Smooth muscle cell of the brain vasculature (primary cell): ENCODE data around the gene COG1.

ENCODE experiments used
- DNase-seq: peaks from one replicate; pipeline ENCODE4 v3.0.0-alpha.2; 2012; ENCODE audit warnings: low read depth, low spot score

Gene COG1

DNA sequence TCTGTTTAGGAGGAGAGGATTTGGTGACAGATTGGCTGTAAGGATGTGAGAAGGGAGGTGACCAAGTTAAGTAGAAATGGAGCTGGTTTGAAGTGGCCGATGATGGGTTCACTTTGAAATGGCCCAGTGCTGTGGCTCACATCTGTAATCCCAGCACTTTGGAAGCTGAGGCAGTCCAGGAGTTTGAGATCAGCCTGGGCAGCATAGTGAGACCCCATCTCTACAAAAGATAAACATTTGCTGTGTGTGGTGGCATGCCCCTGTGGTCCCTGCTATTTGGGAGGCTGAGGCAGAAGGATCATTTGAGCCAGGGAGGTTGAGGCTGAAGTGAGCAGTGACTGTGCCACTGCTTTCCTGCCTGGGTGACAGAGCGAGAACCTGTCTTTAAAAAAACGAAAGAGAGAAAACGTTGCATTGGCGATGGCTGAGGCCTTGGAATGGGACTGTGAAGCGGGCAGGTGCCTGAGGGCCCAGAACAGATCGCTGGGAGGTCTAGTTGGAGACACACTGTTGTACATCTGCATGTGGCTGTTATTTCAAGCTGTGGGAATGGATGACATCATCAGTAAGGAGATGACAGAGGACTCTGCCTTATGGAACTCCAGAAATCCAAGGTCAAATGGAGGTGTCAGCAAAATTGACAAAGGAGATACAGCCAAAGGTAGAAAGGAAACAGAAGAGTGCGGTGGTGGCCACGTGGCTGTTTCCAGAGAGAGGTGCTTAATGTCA lies 5.5 kb downstream of the COG1 start:
- DNase-seq, result no peak

DNA sequence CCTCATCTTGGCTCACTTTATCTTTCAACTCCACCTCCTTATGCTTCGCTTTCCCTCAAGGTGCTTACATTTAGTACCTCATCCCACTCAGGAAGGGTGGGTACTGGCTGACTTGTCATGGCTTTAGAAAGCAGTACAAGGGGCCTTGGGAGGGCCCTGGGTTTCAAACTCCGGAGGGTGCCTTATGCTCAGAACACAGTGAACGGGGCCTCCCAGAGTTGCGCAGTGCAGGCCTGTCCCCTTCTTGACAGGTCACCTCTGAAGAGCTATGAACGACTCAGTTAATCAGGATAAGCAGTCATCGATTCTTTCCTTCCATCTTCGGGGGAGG lies 6.0 kb downstream of the COG1 start:
- no peak for DNase-seq

DNA sequence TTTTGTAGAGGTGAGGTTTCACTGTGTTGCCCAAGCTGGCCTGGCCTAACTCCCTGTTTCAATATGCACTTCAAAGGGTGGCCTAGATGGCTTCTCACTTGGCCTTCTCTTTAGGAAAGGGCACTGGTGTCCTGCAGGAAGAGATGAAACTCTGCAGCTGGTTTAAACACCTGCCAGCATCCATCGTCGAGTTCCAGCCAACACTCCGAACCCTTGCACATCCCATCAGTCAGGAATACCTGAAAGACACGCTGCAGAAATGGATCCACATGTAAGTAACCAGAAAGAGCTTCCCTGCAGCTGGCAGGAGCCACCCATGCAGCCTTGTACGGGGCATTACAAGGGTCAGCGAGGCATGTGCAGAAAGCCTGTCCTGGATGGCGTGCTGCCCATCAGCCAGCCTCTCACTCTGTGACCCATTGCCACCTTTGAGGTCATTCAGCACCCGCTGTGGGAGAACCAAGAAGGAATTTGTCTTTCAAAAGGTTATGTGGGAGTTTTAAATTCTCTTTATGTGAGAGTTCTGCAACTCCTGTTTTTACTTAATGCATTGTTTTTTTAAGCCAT lies 7.0 kb downstream of the COG1 start:
- no peak for DNase-seq

DNA sequence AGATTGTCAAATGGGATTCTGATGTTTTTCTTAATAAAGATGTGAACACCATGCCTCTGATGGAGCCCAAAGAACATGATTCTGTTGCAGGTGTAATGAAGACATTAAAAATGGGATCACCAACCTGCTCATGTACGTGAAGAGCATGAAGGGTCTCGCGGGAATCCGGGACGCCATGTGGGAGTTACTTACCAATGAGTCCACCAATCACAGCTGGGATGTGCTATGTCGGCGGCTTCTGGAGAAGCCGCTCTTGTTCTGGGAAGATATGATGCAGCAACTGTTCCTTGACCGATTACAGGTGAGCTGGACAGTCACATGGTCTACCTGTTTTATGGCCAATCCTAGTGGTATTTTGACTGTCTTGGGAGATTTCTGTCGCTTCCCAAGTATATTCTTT lies 7.6 kb downstream of the COG1 start:
- no peak for DNase-seq

DNA sequence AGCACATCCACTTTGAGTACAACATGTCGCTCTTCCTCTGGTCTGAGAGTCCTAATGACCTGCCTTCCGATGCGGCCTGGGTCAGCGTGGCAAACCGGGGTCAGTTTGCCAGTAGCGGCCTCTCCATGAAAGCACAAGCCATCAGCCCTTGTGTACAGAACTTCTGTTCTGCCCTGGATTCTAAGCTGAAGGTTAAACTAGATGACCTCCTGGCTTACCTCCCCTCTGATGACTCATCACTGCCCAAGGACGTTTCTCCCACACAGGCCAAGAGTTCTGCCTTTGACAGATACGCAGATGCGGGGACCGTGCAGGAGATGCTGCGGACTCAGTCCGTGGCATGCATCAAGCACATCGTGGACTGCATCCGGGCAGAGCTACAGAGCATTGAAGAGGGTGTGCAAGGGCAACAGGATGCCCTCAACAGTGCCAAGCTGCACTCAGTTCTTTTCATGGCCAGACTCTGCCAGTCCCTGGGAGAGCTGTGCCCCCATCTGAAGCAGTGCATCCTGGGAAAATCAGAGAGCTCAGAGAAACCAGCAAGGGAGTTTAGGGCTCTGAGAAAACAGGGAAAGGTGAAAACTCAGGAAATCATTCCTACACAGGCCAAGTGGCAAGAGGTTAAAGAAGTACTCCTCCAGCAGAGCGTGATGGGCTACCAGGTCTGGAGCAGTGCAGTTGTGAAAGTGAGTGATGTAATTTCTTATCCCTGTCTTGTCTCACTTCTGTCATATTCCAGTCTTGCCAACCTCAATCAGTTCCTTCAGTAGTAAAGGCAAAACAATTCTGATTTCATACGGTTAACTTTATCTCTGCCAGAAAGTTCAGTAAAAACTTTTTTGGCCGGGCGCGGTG lies 8.6 kb downstream of the COG1 start:
- DNase-seq, result no peak

DNA sequence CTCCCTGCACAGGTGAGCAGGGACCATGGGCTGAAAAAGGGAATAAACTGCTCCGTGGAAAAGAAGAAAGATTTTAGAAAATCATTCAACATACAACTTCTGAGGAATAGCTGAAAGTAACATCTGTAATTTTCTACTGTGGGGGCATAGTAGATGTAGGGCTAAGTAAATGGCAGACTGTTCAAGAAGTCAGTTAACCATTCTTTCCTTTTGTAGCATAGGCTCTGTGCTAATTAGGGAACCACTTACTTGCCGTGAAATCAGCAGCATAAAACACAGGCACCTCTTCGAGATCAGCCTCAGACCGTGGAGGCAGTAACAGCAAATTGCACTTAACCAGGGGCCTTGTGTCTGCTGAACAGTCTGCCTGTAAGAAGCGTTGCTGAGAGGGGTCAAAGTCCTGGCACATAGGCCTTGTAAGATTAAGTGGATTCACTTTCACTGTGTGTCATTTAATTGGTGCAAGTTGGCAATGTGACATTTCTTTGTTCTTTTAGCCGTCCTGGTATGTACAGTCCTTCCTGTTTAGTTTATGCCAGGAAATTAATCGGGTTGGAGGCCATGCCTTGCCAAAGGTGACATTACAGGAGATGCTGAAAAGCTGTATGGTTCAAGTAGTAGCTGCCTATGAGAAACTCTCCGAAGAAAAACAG lies 10.4 kb downstream of the COG1 start:
- DNase-seq, result no peak

DNA sequence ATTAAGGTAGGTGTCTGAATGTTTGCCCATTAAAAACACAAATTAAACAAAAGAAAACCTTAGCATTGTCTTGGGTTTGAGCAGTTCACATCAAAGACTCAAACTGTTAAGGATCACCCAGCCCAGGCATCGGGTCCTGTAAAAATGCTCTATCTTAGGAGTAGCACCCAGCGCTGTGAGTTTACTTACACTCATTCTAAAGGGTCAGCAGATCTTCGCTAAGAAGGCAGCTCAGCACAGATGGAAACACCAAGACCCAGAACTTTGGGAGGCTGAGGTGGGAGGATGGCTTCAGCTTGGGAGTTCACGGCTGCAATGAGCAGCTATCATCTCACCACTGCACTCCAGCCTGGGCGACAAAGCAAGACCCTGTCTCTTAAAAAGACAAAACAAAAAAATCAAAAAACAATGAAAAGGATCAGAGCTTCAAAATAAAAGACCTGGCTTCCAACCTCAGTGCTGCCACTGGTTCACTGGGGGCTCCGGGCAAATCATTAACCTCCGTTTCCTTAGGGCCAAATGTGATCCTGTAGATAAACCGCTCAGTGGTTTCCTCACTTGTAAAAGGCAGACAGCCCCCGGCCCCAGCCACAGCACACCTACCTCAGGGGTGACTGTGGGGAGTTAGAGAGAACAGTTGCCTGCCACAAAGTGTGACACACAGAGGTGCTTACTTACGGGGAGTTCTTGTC lies 11.1 kb downstream of the COG1 start:
- no peak for DNase-seq

DNA sequence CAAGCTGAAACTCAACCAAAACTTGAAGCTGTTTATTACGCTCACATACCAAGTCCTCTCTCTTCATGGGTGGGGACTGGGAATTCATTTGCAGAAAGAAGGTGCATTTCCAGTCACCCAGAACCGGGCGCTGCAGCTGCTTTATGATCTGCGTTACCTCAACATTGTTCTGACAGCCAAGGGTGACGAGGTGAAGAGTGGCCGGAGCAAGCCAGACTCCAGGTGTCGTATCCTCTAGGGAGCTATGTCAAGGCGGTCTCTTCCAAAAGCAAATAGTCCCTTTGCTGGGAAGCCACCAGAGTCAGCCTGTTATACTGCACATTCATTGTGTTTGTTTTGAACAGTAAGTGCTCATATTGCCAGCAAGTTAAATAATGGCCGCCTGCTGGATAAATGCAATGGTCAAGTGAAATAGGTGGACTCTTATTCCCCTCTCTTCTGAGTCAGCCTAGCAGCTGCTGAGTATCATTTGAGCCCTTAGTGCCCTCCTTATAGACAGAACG lies 12.7 kb downstream of the COG1 start:
- DNase-seq, result no peak

DNA sequence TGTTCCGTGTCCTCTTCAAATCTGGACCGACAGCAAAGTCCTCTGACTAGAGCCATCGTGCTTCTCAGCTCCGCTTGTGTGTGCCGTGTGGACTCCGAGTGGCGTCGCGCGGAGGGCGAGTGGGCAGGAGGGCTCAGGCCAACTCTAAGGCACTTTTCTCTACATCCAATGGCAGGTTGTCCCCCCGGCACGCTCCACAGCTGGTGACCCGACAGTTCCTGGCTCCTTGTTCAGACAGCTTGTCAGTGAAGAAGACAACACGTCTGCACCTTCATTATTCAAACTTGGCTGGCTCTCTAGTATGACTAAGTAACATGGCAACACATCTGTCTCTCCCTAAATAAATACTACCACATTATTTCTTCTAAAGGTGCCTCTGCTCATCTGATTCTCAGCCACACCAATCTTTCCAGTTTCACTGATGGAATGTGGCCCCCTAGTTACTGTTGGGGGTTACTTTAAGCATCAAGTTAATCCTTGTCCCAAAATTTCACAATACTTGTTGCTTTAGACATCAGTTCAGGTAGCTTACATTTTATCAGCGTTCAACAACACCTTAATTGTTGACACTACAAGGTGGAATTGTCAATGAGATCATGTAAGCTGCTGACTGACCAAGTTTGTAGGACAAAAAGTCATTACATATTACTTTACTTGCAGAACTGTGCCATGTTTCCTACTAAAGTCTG lies 15.4 kb downstream of the COG1 start:
- no peak for DNase-seq

DNA sequence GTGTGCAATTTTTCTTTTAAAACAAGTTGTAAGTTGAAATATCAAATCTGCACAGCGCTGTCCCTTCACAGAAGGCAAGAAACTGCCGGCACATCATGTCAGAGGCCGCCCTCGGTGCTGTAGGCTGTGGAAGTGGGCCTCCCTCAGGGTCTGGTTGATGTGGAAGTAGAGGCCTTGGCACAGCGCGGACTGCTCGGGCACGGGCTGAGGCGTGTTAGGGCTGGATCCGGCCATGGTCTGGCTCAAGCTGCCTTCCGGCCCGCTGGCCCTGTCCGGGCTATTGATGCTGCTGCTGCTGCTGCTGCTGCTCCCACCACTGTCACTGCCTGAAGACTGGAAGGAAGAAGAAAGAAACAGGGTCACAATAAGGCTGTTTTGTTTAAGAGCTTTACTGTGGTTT lies 16.6 kb downstream of the COG1 start:
- DNase-seq, result no peak

DNA sequence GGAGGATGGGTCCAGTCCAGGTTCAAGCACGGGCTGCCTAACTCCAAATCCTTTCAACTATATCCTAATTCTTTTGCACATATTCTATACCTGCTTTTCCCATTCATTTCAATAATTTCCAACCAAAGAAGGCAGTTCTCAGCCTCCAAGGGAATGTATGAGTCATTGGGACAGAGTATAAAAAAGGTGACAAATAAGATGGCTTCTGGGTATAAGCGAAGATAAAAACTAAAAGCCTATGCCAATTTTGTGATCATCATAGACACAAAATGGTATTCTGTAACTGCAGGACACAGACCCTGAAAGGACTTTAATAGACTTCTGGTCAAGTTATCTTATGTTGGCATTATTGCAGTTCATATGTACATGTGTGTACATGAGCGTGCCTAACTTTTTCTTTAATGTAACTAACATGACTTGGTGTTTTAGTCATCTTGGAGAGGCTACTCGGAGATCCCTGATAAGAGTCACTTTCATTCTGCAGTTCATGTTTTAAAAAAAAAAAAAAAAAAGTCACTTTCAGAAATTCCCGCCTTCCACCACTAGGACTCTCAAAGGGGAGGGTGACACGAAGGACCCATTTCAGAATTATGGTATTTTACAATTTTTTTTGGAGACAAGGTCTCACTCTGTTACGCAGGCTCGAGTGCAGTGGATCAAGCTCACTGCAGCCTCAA lies 17.3 kb downstream of the COG1 start:
- no peak for DNase-seq

DNA sequence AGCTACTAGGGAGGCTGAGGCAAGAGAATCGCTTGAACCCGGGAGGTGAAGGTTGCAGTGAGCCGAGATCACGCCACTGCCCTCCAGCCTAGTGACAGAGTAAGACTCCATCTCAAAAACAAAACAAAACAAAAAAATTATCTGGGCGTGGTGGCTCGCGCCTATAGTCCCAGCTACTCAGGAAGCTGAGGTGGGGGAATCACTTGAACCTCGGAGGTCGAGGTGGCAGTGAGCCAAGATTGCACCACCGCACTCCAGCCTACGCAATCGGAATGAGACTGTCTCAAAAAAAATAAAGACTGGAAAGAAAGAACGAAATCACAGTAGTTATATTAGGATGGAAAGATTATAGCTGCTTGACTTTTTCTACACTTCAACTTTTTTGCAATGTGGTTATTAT lies 18.9 kb downstream of the COG1 start:
- DNase-seq, result no peak

DNA sequence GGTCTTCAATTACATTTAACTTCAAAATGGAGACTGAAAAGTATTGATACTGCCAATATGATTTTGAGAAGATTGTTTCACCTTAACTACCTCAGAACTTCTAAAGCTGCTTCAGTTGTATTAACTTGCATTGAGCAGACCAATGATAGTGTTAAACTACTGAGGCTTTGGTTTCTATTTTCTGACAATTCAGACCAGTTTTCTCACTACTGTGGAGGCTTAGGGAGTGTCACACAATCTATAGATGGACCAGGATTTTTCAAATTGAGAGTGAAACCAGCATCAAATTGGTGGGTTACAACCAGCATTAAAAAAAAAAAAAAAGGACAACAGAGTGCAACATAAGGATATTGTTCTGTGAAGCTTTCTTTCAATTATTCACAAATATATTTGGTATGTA lies 21.2 kb downstream of the COG1 start:
- DNase-seq, result no peak

DNA sequence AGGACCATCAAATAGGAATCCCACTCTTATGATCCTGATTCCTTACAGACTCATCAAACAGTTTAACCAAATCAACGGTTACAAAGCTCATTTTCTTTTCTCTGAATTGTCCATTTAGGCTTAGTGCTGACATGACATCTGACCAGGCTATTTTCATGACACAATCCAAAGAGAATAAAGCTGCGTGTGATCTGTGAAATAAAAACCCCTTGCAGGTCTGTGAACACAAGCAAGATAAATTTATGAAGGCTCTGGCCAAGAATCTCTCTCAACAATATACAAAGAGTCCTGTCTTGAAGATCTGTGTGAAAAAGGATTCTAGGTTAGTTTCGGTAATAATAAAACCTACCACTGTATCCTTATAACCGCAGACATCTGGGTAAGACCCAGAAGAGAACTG lies 22.0 kb downstream of the COG1 start:
- no peak for DNase-seq

DNA sequence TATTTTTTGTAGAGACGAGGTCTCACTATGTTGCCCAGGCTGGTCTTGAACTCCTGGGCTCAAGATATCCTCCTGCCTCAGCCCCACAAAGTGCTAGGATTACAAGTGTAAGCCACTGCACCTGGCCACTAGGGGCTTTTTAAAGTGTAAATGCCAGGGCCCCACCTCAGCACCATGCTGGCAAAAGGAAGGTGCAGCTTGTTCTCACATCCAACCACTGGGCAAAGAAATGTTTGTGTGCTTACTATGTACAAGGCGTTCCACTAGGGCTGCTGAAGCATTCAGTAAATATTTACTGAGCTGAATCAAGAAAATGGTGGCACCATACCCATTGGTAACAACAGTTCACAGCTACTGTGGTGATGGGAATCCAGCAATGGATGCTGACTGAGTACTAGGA lies 22.6 kb downstream of the COG1 start:
- no peak for DNase-seq

DNA sequence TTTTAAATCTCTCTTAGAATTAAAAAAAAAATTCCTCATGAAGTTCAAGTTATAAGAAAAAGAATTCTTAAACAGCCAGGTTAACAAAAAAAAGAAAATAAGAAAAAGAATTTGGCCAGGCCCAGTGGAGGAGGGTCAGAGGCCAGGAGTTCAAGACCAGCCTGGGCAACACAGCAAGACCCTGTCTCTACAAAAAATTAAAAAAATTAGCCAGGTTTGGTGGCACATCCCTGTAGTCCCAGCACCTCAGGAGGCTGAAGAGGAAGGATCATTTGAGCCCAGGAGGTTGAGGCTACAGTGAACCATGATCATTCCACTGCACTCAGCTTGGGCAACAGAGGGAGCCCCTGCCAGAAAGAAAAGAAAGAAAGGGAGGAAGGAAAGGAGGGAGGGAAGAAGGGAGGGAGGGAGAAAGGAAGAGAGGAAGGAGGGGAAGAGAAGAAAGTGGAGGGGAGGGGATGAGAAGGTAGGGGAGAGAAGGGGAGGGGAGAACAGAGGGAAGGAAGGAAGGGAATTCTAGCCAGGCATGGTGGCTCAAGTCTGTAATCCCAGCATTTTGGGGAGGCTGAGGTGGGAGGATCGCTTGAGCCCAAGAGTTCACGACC lies 30.9 kb downstream of the COG1 start:
- no peak for DNase-seq

DNA sequence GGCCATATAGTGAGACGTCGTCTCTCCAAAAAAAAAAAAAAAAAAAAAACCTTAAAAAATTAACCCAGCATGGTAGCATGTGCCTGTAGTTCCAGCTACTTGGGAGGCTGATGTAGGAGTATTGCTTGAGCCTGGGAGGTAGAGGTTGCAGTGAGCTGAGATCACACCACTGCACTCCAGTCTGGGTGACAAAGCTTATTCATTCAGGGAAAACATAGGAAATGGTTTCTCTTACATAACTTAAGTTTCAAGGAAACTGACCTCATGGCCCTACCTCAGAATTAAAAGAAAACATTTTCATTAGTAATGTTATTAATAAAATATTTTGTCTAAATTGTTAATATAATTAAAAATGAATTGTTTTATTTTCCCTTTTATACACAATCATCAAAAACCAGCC lies 31.4 kb downstream of the COG1 start:
- DNase-seq, result no peak

DNA sequence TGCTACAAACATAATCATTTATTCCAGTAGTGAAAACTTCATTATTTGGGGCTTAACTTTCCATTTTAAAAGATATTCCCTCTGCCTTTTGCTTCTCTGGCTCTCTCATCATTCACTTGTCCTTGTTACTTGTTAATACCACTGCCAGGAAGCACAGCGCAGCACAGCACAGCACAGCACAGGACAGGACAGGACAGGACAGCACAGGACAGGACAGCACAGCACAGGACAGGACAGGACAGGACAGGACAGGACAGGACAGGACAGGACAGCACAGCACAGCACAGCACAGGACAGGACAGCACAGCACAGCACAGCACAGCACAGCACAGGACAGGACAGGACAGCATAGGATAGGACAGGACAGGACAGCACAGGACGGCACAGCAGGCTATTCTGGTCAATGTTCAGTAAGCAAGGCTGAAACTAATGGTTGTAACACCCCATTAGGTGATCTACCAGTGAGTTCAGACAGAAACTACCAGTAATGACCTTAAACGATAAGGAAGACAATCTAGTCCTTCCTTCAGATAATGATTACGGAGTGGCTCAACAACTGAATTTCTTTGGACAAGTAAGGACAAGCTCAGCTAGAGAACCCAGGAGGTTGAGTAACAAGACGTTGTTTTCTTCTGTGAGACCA lies 31.9 kb downstream of the COG1 start:
- no peak for DNase-seq

DNA sequence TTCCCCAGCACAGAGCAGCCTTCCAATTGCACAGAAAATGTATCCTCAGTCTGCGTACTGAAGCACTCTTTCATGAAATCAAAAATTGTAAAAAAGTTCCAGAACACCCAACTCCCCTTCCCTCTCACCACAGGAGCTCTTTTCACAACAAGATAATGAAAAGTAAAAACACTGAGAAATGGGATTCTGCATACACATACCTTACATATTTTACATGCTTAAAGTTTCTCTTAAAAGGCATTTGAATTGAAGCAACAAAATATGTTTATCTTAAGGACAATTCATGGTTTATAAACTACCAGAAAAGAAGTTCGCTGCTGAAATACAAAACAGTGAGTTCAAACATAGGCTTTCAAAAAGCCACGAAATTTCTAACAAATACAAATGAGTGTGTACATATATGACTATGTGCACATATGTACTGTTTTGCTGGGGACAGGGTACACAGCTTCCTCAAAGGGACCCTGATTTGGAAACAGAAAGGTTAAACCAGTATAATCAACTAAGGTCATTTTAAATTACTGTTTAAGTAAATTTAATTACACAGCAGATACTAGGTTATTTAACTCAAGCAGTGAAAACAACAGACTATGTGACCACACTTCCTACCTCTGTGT lies 33.8 kb downstream of the COG1 start:
- no peak for DNase-seq
